Adrenal gland (tissue), 12 donors: Measurements from ENCODE around the gene HMSD. TPM values are rescaled to one million over a fixed set of nuclear protein-coding genes. Genes with fewer than 3 reads are reported as not detected.
"Not testable (repeated sequence)": the region's sequence is repeated elsewhere in the genome, so short reads cannot be mapped to it uniquely, and the experiment has no call there.

ENCODE experiments used
- DNase-seq, 7 donors: peaks; one replicate each; pipeline ENCODE4 v3.0.0-alpha.2; 2019 to 2020
- H3K27ac ChIP-seq, 5 donors: fragments of 200-600 bp; sonication (generic) in 4 of 5; 1 replicate in 3 of 5; 2 replicates in 2 of 5; pipeline versions ENCODE4 v1.5.1 to v1.8.0; 2016 to 2020; ENCODE audit warnings: mild to moderate bottlenecking in 1 of 5
- H3K27me3 ChIP-seq: fragments of 200-600 bp; 2 replicates; pipeline ENCODE4 v1.8.0; 2021
- H3K36me3 ChIP-seq, 2 donors: fragments of 200-600 bp; replicated peaks in 1 of 2; 1 replicate in 1 of 2; 2 replicates in 1 of 2; pipeline versions ENCODE4 v1.5.1 to v1.8.0; 2018 to 2022
- H3K4me1 ChIP-seq, 2 donors: fragments of 200-600 bp; replicated peaks in 1 of 2; 1 replicate in 1 of 2; 2 replicates in 1 of 2; pipeline versions ENCODE4 v1.5.1 to v1.8.0; 2018 to 2021
- H3K4me3 ChIP-seq, 4 donors: fragments of 200-600 bp; sonication (generic) in 3 of 4; one replicate each; pipeline ENCODE4 v1.5.1; 2016 to 2018
- H3K9me3 ChIP-seq, 3 donors: fragments of 200-600 bp; sonication (generic) in 1 of 3; replicated peaks in 1 of 3; 1 replicate in 2 of 3; 2 replicates in 1 of 3; pipeline versions ENCODE4 v1.5.1 to v1.8.0; 2016 to 2021
- CTCF ChIP-seq, 6 experiments: fragments of 450-650 bp in 4 of 6; fragments of 200-600 bp in 2 of 6; sonication (generic) in 1 of 6; IDR thresholded peaks; 1 replicate in 5 of 6; 2 replicates in 1 of 6; pipeline versions ENCODE4 v1.5.1 to v1.8.0; 2016 to 2021; ENCODE audit warnings: antibody characterized with exemption in 6 of 6, mild to moderate bottlenecking in 2 of 6, moderate library complexity in 1 of 6
- POLR2A ChIP-seq, 2 donors: fragments of 450-650 bp; IDR thresholded peaks; one replicate each; pipeline ENCODE4 v1.6.1; 2017; ENCODE audit warnings: antibody characterized with exemption in 2 of 2, mild to moderate bottlenecking in 2 of 2, moderate library complexity in 1 of 2
- WGBS, 4 donors: extraction: QIAGEN DNeasy Blood & Tissue Kit in 2 of 4; methylation state at CpG; one replicate each; pipeline versions ENCODE4 v1.1.5 to v1.1.7; 2013 to 2017; 5-methylcytosine and 5-hydroxymethylcytosine counted together
- intact Hi-C, 2 donors: fragments of 100-400 bp; cut with DNase I; formaldehyde crosslinking; loops; one replicate each; pipeline versions ENCODE4 v1.14.1 to v1.15.0; 2022 to 2023
- polyA plus RNA-seq, 3 donors: library from polyadenylated mRNA; stranded (reverse); fragments of 200-250 nt in 2 of 3; fragments of 350-450 nt in 1 of 3; fragmentation: Illumina TruSeq in 1 of 3; extraction: RNeasy Lipid Tissue Mini Kit (QIAGEN cat#74804) in 1 of 3; gene quantifications; one replicate each; pipeline ENCODE4 v1.2.3, GENCODE V29; 2013 to 2014
- total RNA-seq, 9 donors: library from RNA; depleted of rRNA in 4 of 9; stranded (reverse); fragments of >200 nt in 4 of 9; fragments of 120-200 nt in 1 of 9; fragmentation: NEBNext Ultra II Directional in 1 of 9; extraction: Animal tissue kit (Norgen Biotek cat#: 25700) in 1 of 9; gene quantifications; one replicate each; pipeline versions ENCODE4 v1.1.0 to v1.2.4, GENCODE V29; 2013 to 2023
- donor health status: healthy with polysubstance abuse.
- donor health status: Bipolar disorder and iron deficiency.
- donor health status: DM: yes; HTN: yes; CAD: no.
- donor health status: DM: no; HTN: no; CAD: no.
- donor health status: DM: no; HTN: no; CAD: no.
- donor health status: DM: yes; HTN: yes; CAD: no.

The HMSD gene
- total and polyA plus RNA-seq, 12 donors: 0.13 to 0.57 (median 0.16) TPM; not detected in 9

- H3K4me1 ChIP-seq: no peaks in the 10 kb centered on the region
- intact Hi-C loops: no loop called here
- H3K36me3 ChIP-seq: no peaks in the 10 kb centered on the region
- H3K9me3 ChIP-seq: no peaks in the 10 kb centered on the region
- DNase-seq: no peak
- H3K4me3 ChIP-seq: no peak overlapping the region
- WGBS, 4 donors: 61 to 69% (median 67%) methylated on average over 2 of the region's 2 CpGs
- TF ChIP-seq POLR2A (IDR thresholded peaks at IDR 0.05) (no peak), CTCF (IDR thresholded peaks at IDR 0.05) (no peak)
- H3K27ac ChIP-seq: no peak overlapping the region
- H3K27me3 ChIP-seq: no peaks in the 10 kb centered on the region
These were observed 27.1 kb upstream of the HMSD start for GRCh38 chr18:63922049-63922448.

DNA sequence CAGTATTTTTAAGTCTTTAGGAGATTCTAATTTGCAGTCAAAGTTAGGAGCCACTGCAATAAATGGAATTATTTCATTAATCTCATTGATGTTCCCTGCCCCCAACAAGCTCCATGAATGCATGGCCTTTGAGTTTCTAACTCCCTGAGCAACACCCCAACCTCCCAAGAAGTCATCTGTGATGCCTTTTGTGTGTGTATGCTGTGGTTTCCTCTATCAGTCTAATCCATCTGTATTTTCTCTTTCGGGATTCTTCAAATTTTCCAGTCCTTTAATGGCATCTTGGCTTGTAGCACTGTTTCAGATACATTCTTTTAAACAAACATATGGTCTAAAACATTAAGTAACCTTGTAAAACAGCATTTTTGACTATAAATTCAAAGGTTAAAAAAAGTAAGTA is 24.6 kb upstream of the HMSD start:
- H3K4me3 ChIP-seq: no peak overlapping the region
- no peaks in the 10 kb centered on the region for H3K4me1 ChIP-seq
- H3K27ac ChIP-seq: no peak overlapping the region
- DNase-seq: no peak
- no peaks in the 10 kb centered on the region for H3K9me3 ChIP-seq
- no peaks in the 10 kb centered on the region for H3K27me3 ChIP-seq
- TF ChIP-seq POLR2A (IDR thresholded peaks at IDR 0.05) (no peak), CTCF (IDR thresholded peaks at IDR 0.05) (no peak)
- 63 to 78% (median 70%) methylated on average over 1 of the region's 1 CpG for WGBS, 4 donors
- intact Hi-C loops: no loop called here
- no peaks in the 10 kb centered on the region for H3K36me3 ChIP-seq

- Histone ChIP-seq H3K36me3 (no peaks in the 10 kb centered on the region), H3K27me3 (no peaks in the 10 kb centered on the region), H3K9me3 (no peaks in the 10 kb centered on the region), H3K4me1 (no peaks in the 10 kb centered on the region), H3K4me3 (no peak overlapping the region), H3K27ac (no peak overlapping the region)
- 55 to 69% (median 61%) methylated on average over 8 of the region's 8 CpGs for WGBS, 4 donors
- intact Hi-C loops: no loop called here
- TF ChIP-seq POLR2A (IDR thresholded peaks at IDR 0.05) (no peak), CTCF (IDR thresholded peaks at IDR 0.05) (no peak)
- no peak for DNase-seq
These were observed 20.8 kb upstream of the HMSD start for GRCh38 chr18:63928331-63928730.

DNA sequence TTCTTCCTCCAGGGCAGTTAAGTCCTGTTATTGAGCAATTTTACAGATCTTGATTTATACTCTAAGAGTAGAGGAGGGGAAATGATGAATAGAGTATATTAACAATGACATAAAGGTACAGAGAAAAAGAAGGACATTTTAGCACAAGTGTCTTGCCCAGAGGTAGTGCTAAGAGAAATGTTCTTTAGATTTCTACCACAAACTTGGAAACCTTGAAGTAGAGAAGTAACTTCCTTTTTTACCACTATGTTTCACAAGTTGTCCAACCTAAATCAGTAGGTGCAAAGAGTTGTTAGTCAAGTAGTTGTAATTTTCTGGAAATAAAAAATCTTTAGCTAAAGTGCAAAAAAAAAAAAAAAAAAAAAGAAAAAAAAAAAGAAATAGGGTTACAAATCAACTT is 19.7 kb upstream of the HMSD start:
- H3K36me3 ChIP-seq, intact Hi-C loops, H3K4me1 ChIP-seq, H3K9me3 ChIP-seq, DNase-seq, H3K27ac ChIP-seq, H3K4me3 ChIP-seq, H3K27me3 ChIP-seq: not testable (repeated sequence)

GRCh38 chr18:63930773-63931354 is 18.2 kb upstream of the HMSD start:
- intact Hi-C loops: no loop called here
- H3K27ac ChIP-seq: no peak overlapping the region
- 74 to 89% (median 74%) methylated on average over 3 of the region's 3 CpGs for WGBS, 4 donors

More at GRCh38 chr18:63930773-63931354, 18.2 kb upstream of the HMSD start:
- Histone ChIP-seq H3K4me3 (no peak overlapping the region), H3K36me3 (no peaks in the 10 kb centered on the region), H3K9me3 (no peaks in the 10 kb centered on the region), H3K27me3 (peaks cover 6% of the 10 kb centered on the region), H3K4me1 (peaks cover 0 to 2% of the 10 kb centered on the region in 2 donors)
- DNase-seq: no peak
- TF ChIP-seq CTCF (IDR thresholded peaks at IDR 0.05) (no peak), POLR2A (IDR thresholded peaks at IDR 0.05) (no peak)
